HG02938 (cell line): ENCODE data around the gene MOGAT1.
"Not testable (repeated sequence)": the region's sequence is repeated elsewhere in the genome, so short reads cannot be mapped to it uniquely, and the experiment has no call there.

Source experiments
- ATAC-seq: cut with Tn5 transposase; IDR thresholded peaks from one replicate; pipeline ENCODE4 v1.9.1; 2021; ENCODE audit warnings: mild to moderate bottlenecking, moderate library complexity; ENCODE audit not compliant: unreplicated experiment

Gene MOGAT1

GRCh38 chr2:222670191-222671038 is 1.0 kb upstream of the MOGAT1 start:
- ATAC-seq, result no peak

- no peak for ATAC-seq
Measured at GRCh38 chr2:222672068-222672401, 577 bp downstream of the MOGAT1 start.

GRCh38 chr2:222673273-222673672 is 1.8 kb downstream of the MOGAT1 start:
- no peak for ATAC-seq

- ATAC-seq, result no peak
Measured at GRCh38 chr2:222673883-222674282, 2.4 kb downstream of the MOGAT1 start.

- no peak for ATAC-seq
Measured at GRCh38 chr2:222677981-222678380, 6.5 kb downstream of the MOGAT1 start.

- ATAC-seq, result no peak
Measured at GRCh38 chr2:222683805-222684204, 12.3 kb downstream of the MOGAT1 start.

- ATAC-seq, result no peak
Measured at GRCh38 chr2:222686086-222686750, 14.8 kb downstream of the MOGAT1 start.

GRCh38 chr2:222688917-222689316 is 17.5 kb downstream of the MOGAT1 start:
- ATAC-seq, result no peak

GRCh38 chr2:222689322-222689721 is 17.9 kb downstream of the MOGAT1 start:
- ATAC-seq, result no peak

- peak; percentile 97 for ATAC-seq
Measured at GRCh38 chr2:222690564-222691200, 19.2 kb downstream of the MOGAT1 start.

- ATAC-seq, result not testable (repeated sequence)
Measured at GRCh38 chr2:222693413-222693812, 22.0 kb downstream of the MOGAT1 start.

GRCh38 chr2:222693837-222694236 is 22.4 kb downstream of the MOGAT1 start:
- ATAC-seq, result peak; percentile 60

GRCh38 chr2:222698276-222698675 is 26.8 kb downstream of the MOGAT1 start:
- ATAC-seq, result no peak

- ATAC-seq, result no peak
Measured at GRCh38 chr2:222701233-222701632, 29.8 kb downstream of the MOGAT1 start.

GRCh38 chr2:222701721-222702131 is 30.3 kb downstream of the MOGAT1 start:
- peak; percentile 55 for ATAC-seq

- no peak for ATAC-seq
Measured at GRCh38 chr2:222703091-222703490, 31.6 kb downstream of the MOGAT1 start.

GRCh38 chr2:222703886-222704285 is 32.4 kb downstream of the MOGAT1 start:
- ATAC-seq, result no peak

- ATAC-seq, result no peak
Measured at GRCh38 chr2:222706616-222707015, 35.2 kb downstream of the MOGAT1 start.

- no peak for ATAC-seq
Measured at GRCh38 chr2:222707102-222707688, 35.7 kb downstream of the MOGAT1 start.

GRCh38 chr2:222707689-222708273 is 36.3 kb downstream of the MOGAT1 start:
- ATAC-seq, result peak; percentile 59

GRCh38 chr2:222708274-222708710 is 36.8 kb downstream of the MOGAT1 start:
- peak; percentile 35 for ATAC-seq
